Measurements from ENCODE around the gene USP16. TPM values are rescaled to one million over a fixed set of nuclear protein-coding genes. Genes with fewer than 3 reads are reported as not detected.
"Not testable (repeated sequence)": the region's sequence is repeated elsewhere in the genome, so short reads cannot be mapped to it uniquely, and the experiment has no call there.

Gene USP16
- total and polyA plus RNA-seq, 12 donors = 13.2 to 69.6 (median 33.8) TPM

GRCh38 chr21:28982637-28983036 lies 41.8 kb upstream of the USP16 start:
- Histone ChIP-seq H3K9me3 (replicated peaks in 1 of 3) (no peaks in the 10 kb centered on the region), H3K27ac (no peak overlapping the region), H3K27me3 (no peaks in the 10 kb centered on the region), H3K36me3 (replicated peaks in 1 of 2) (peaks cover 0 to 50% of the 10 kb centered on the region in 2 donors), H3K4me3 (no peak overlapping the region), H3K4me1 (replicated peaks in 1 of 2) (peaks cover 10 to 17% of the 10 kb centered on the region in 2 donors)
- DNase-seq = no peak
- intact Hi-C loops (cut with DNase I) = no loop called here
- WGBS, 4 donors = 69 to 94% (median 84%) methylated on average over 1 of the region's 1 CpG
- no peak for TF ChIP-seq POLR2A (IDR thresholded peaks at IDR 0.05)
- no peak for TF ChIP-seq CTCF (IDR thresholded peaks at IDR 0.05)

- H3K27me3 ChIP-seq = no peaks in the 10 kb centered on the region
- peaks cover 0 to 28% of the 10 kb centered on the region in 2 donors for H3K36me3 ChIP-seq (replicated peaks in 1 of 2)
- peaks cover 10 to 25% of the 10 kb centered on the region in 2 donors for H3K4me1 ChIP-seq (replicated peaks in 1 of 2)
- H3K9me3 ChIP-seq (replicated peaks in 1 of 3) = no peaks in the 10 kb centered on the region
- TF ChIP-seq POLR2A (IDR thresholded peaks at IDR 0.05) (no peak), CTCF (IDR thresholded peaks at IDR 0.05) (no peak)
- intact Hi-C loops (cut with DNase I) = no loop called here
- peak in 5 of 7 donors; percentile 26 to 69 (median 46) for DNase-seq
- peak overlapping the region in 1 of 4 donors; percentile 1 for H3K4me3 ChIP-seq
- 27 to 52% (median 32%) methylated on average over 4 of the region's 4 CpGs for WGBS, 4 donors
- peak overlapping the region in 2 of 5 donors; percentile 3 to 33 for H3K27ac ChIP-seq
Observed at GRCh38 chr21:28986677-28987076, 37.8 kb upstream of the USP16 start.

- H3K27me3 ChIP-seq; H3K9me3 ChIP-seq (replicated peaks in 1 of 3); intact Hi-C loops (cut with DNase I); H3K27ac ChIP-seq; DNase-seq; H3K4me3 ChIP-seq: not testable (repeated sequence)
- Histone ChIP-seq H3K4me1 (replicated peaks in 1 of 2) (peaks cover 5 to 30% of the 10 kb centered on the region in 2 donors), H3K36me3 (replicated peaks in 1 of 2) (peaks cover 0 to 14% of the 10 kb centered on the region in 2 donors)
- WGBS, 4 donors = 92 to 94% (median 94%) methylated on average over 6 of the region's 6 CpGs
Observed at GRCh38 chr21:28988146-28988545, 36.3 kb upstream of the USP16 start.

GRCh38 chr21:28991861-28992525 lies 32.5 kb upstream of the USP16 start:
- Histone ChIP-seq H3K27ac (peak overlapping the region in 4 of 5 donors; percentile 71 to 95 (median 86)), H3K4me3 (peak overlapping the region; percentile 40 to 85 (median 79)), H3K9me3 (replicated peaks in 1 of 3) (no peaks in the 10 kb centered on the region), H3K36me3 (replicated peaks in 1 of 2) (no peaks in the 10 kb centered on the region), H3K27me3 (no peaks in the 10 kb centered on the region), H3K4me1 (replicated peaks in 1 of 2) (peaks cover 5 to 23% of the 10 kb centered on the region in 2 donors)
- intact Hi-C loops (cut with DNase I) = no loop called here
- DNase-seq = no peak
- TF ChIP-seq POLR2A (IDR thresholded peaks at IDR 0.05) (no peak), CTCF (IDR thresholded peaks at IDR 0.05) (no peak)
- 3 to 6% (median 4%) methylated on average over 14 of the region's 14 CpGs for WGBS, 4 donors

Data from adrenal gland (tissue), 12 donors.